ENCODE measurements around the gene P2RY8.

The P2RY8 gene

GRCh38 chrX:1518512-1518911, 18.5 kb downstream of the P2RY8 start:
- Histone ChIP-seq H3K9me3 (ENCODE audit: control extremely low read depth in 1 of 5, control insufficient read depth in 4 of 5, insufficient read depth in 2 of 5, low read depth in 1 of 5, low read length in 4 of 5) (peaks cover 0 to 2% (median 0%) of the 10 kb centered on the region in 5 experiments), H3K4me3 (ENCODE audit: control insufficient read depth in 1 of 7, extremely low read depth in 1 of 7, insufficient read depth in 4 of 7, low read depth in 2 of 7, low read length in 6 of 7) (no peak overlapping the region), H3K27ac (ENCODE audit: insufficient read depth in 1 of 2, low read depth in 1 of 2, low read length in 2 of 2, poor library complexity in 1 of 2, severe bottlenecking in 2 of 2) (peak overlapping the region in 1 of 2 experiments; percentile 59), H3K27me3 (replicated peaks in 2 of 5; ENCODE audit: control insufficient read depth in 4 of 5, insufficient read depth in 5 of 5, low read length in 4 of 5) (no peaks in the 10 kb centered on the region), H3K36me3 (ENCODE audit: control insufficient read depth in 4 of 4, insufficient read depth in 4 of 4, low read length in 3 of 4) (peaks cover 5 to 28% (median 9%) of the 10 kb centered on the region in 4 experiments), H3K4me1 (ENCODE audit: control extremely low read depth in 1 of 4, control insufficient read depth in 4 of 4, insufficient read depth in 4 of 4, low read length in 3 of 4) (peaks cover 18 to 51% (median 38%) of the 10 kb centered on the region in 4 experiments)
- ChIA-PET POLR2A (no interaction called here), CTCF (no interaction called here)
- WGBS (ENCODE audit: insufficient coverage) = 100% methylated on average over 1 of the region's 1 CpG
- no peak for DNase-seq

GRCh38 chrX:1516596-1517104, 20.3 kb downstream of the P2RY8 start:
- no peaks in the 10 kb centered on the region for H3K27me3 ChIP-seq (replicated peaks in 2 of 5; ENCODE audit: control insufficient read depth in 4 of 5, insufficient read depth in 5 of 5, low read length in 4 of 5)
- ChIA-PET CTCF (no interaction called here), POLR2A (no interaction called here)
- H3K4me3 ChIP-seq (ENCODE audit: control insufficient read depth in 1 of 7, extremely low read depth in 1 of 7, insufficient read depth in 4 of 7, low read depth in 2 of 7, low read length in 6 of 7) = no peak overlapping the region
- peaks cover 0 to 6% (median 0%) of the 10 kb centered on the region in 5 experiments for H3K9me3 ChIP-seq (ENCODE audit: control extremely low read depth in 1 of 5, control insufficient read depth in 4 of 5, insufficient read depth in 2 of 5, low read depth in 1 of 5, low read length in 4 of 5)
- DNase-seq = no peak
- peaks cover 11 to 29% (median 20%) of the 10 kb centered on the region in 4 experiments for H3K36me3 ChIP-seq (ENCODE audit: control insufficient read depth in 4 of 4, insufficient read depth in 4 of 4, low read length in 3 of 4)
- H3K27ac ChIP-seq (ENCODE audit: insufficient read depth in 1 of 2, low read depth in 1 of 2, low read length in 2 of 2, poor library complexity in 1 of 2, severe bottlenecking in 2 of 2) = peak overlapping the region in 1 of 2 experiments; percentile 70
- WGBS (ENCODE audit: insufficient coverage) = 95% methylated on average over 9 of the region's 9 CpGs
- peaks cover 13 to 37% (median 29%) of the 10 kb centered on the region in 4 experiments for H3K4me1 ChIP-seq (ENCODE audit: control extremely low read depth in 1 of 4, control insufficient read depth in 4 of 4, insufficient read depth in 4 of 4, low read length in 3 of 4)

- no peak for DNase-seq
- ChIA-PET CTCF (no interaction called here), POLR2A (no interaction called here)
- 98% methylated on average over 4 of the region's 5 CpGs for WGBS (ENCODE audit: insufficient coverage)
- Histone ChIP-seq H3K27me3 (replicated peaks in 2 of 5; ENCODE audit: control insufficient read depth in 4 of 5, insufficient read depth in 5 of 5, low read length in 4 of 5) (no peaks in the 10 kb centered on the region), H3K9me3 (ENCODE audit: control extremely low read depth in 1 of 5, control insufficient read depth in 4 of 5, insufficient read depth in 2 of 5, low read depth in 1 of 5, low read length in 4 of 5) (peaks cover 0 to 11% (median 0%) of the 10 kb centered on the region in 5 experiments), H3K27ac (ENCODE audit: insufficient read depth in 1 of 2, low read depth in 1 of 2, low read length in 2 of 2, poor library complexity in 1 of 2, severe bottlenecking in 2 of 2) (no peak overlapping the region), H3K4me1 (ENCODE audit: control extremely low read depth in 1 of 4, control insufficient read depth in 4 of 4, insufficient read depth in 4 of 4, low read length in 3 of 4) (peaks cover 0 to 15% (median 9%) of the 10 kb centered on the region in 4 experiments), H3K36me3 (ENCODE audit: control insufficient read depth in 4 of 4, insufficient read depth in 4 of 4, low read length in 3 of 4) (peaks cover 15 to 55% (median 35%) of the 10 kb centered on the region in 4 experiments), H3K4me3 (ENCODE audit: control insufficient read depth in 1 of 7, extremely low read depth in 1 of 7, insufficient read depth in 4 of 7, low read depth in 2 of 7, low read length in 6 of 7) (no peak overlapping the region)
Observed at GRCh38 chrX:1511829-1512228, 25.2 kb downstream of the P2RY8 start.

- Histone ChIP-seq H3K4me1 (ENCODE audit: control extremely low read depth in 1 of 4, control insufficient read depth in 4 of 4, insufficient read depth in 4 of 4, low read length in 3 of 4) (peaks cover 0 to 16% (median 9%) of the 10 kb centered on the region in 4 experiments), H3K4me3 (ENCODE audit: control insufficient read depth in 1 of 7, extremely low read depth in 1 of 7, insufficient read depth in 4 of 7, low read depth in 2 of 7, low read length in 6 of 7) (no peak overlapping the region), H3K9me3 (ENCODE audit: control extremely low read depth in 1 of 5, control insufficient read depth in 4 of 5, insufficient read depth in 2 of 5, low read depth in 1 of 5, low read length in 4 of 5) (peaks cover 0 to 11% (median 0%) of the 10 kb centered on the region in 5 experiments), H3K36me3 (ENCODE audit: control insufficient read depth in 4 of 4, insufficient read depth in 4 of 4, low read length in 3 of 4) (peaks cover 18 to 54% (median 37%) of the 10 kb centered on the region in 4 experiments), H3K27ac (ENCODE audit: insufficient read depth in 1 of 2, low read depth in 1 of 2, low read length in 2 of 2, poor library complexity in 1 of 2, severe bottlenecking in 2 of 2) (no peak overlapping the region), H3K27me3 (replicated peaks in 2 of 5; ENCODE audit: control insufficient read depth in 4 of 5, insufficient read depth in 5 of 5, low read length in 4 of 5) (no peaks in the 10 kb centered on the region)
- ChIA-PET POLR2A (no interaction called here), CTCF (no interaction called here)
- WGBS (ENCODE audit: insufficient coverage) = 88% methylated on average over 2 of the region's 5 CpGs
- DNase-seq = no peak
Observed at GRCh38 chrX:1511150-1511549, 25.8 kb downstream of the P2RY8 start.

GRCh38 chrX:1507511-1508463, 29.2 kb downstream of the P2RY8 start:
- 90% methylated on average over 25 of the region's 40 CpGs for WGBS (ENCODE audit: insufficient coverage)
- Histone ChIP-seq H3K4me1 (ENCODE audit: control extremely low read depth in 1 of 4, control insufficient read depth in 4 of 4, insufficient read depth in 4 of 4, low read length in 3 of 4) (peaks cover 5 to 35% (median 20%) of the 10 kb centered on the region in 4 experiments), H3K27me3 (replicated peaks in 2 of 5; ENCODE audit: control insufficient read depth in 4 of 5, insufficient read depth in 5 of 5, low read length in 4 of 5) (no peaks in the 10 kb centered on the region), H3K9me3 (ENCODE audit: control extremely low read depth in 1 of 5, control insufficient read depth in 4 of 5, insufficient read depth in 2 of 5, low read depth in 1 of 5, low read length in 4 of 5) (peaks cover 0 to 9% (median 0%) of the 10 kb centered on the region in 5 experiments), H3K36me3 (ENCODE audit: control insufficient read depth in 4 of 4, insufficient read depth in 4 of 4, low read length in 3 of 4) (peaks cover 10 to 47% (median 35%) of the 10 kb centered on the region in 4 experiments), H3K4me3 (ENCODE audit: control insufficient read depth in 1 of 7, extremely low read depth in 1 of 7, insufficient read depth in 4 of 7, low read depth in 2 of 7, low read length in 6 of 7) (no peak overlapping the region), H3K27ac (ENCODE audit: insufficient read depth in 1 of 2, low read depth in 1 of 2, low read length in 2 of 2, poor library complexity in 1 of 2, severe bottlenecking in 2 of 2) (no peak overlapping the region)
- DNase-seq = peak; percentile 58 to 83 (median 79)
- POLR2A ChIA-PET = no interaction called here
- CTCF ChIA-PET = no interaction called here

- ChIA-PET CTCF (no interaction called here), POLR2A (no interaction called here)
- 88% methylated on average over 15 of the region's 15 CpGs for WGBS (ENCODE audit: insufficient coverage)
- DNase-seq = no peak
- Histone ChIP-seq H3K36me3 (ENCODE audit: control insufficient read depth in 4 of 4, insufficient read depth in 4 of 4, low read length in 3 of 4) (peaks cover 10 to 54% (median 33%) of the 10 kb centered on the region in 4 experiments), H3K9me3 (ENCODE audit: control extremely low read depth in 1 of 5, control insufficient read depth in 4 of 5, insufficient read depth in 2 of 5, low read depth in 1 of 5, low read length in 4 of 5) (peaks cover 0 to 7% (median 0%) of the 10 kb centered on the region in 5 experiments), H3K27ac (ENCODE audit: insufficient read depth in 1 of 2, low read depth in 1 of 2, low read length in 2 of 2, poor library complexity in 1 of 2, severe bottlenecking in 2 of 2) (no peak overlapping the region), H3K27me3 (replicated peaks in 2 of 5; ENCODE audit: control insufficient read depth in 4 of 5, insufficient read depth in 5 of 5, low read length in 4 of 5) (no peaks in the 10 kb centered on the region), H3K4me3 (ENCODE audit: control insufficient read depth in 1 of 7, extremely low read depth in 1 of 7, insufficient read depth in 4 of 7, low read depth in 2 of 7, low read length in 6 of 7) (no peak overlapping the region), H3K4me1 (ENCODE audit: control extremely low read depth in 1 of 4, control insufficient read depth in 4 of 4, insufficient read depth in 4 of 4, low read length in 3 of 4) (peaks cover 5 to 44% (median 29%) of the 10 kb centered on the region in 4 experiments)
Observed at GRCh38 chrX:1506916-1507315, 30.1 kb downstream of the P2RY8 start.

- peaks cover 3 to 43% (median 24%) of the 10 kb centered on the region in 4 experiments for H3K36me3 ChIP-seq (ENCODE audit: control insufficient read depth in 4 of 4, insufficient read depth in 4 of 4, low read length in 3 of 4)
- peak overlapping the region in 1 of 7 experiments; percentile 20 for H3K4me3 ChIP-seq (ENCODE audit: control insufficient read depth in 1 of 7, extremely low read depth in 1 of 7, insufficient read depth in 4 of 7, low read depth in 2 of 7, low read length in 6 of 7)
- 98% methylated on average over 7 of the region's 8 CpGs for WGBS (ENCODE audit: insufficient coverage)
- CTCF ChIA-PET = no interaction called here
- DNase-seq = no peak
- H3K27me3 ChIP-seq (replicated peaks in 2 of 5; ENCODE audit: control insufficient read depth in 4 of 5, insufficient read depth in 5 of 5, low read length in 4 of 5) = no peaks in the 10 kb centered on the region
- H3K4me1 ChIP-seq (ENCODE audit: control extremely low read depth in 1 of 4, control insufficient read depth in 4 of 4, insufficient read depth in 4 of 4, low read length in 3 of 4) = peaks cover 5 to 40% (median 29%) of the 10 kb centered on the region in 4 experiments
- no peaks in the 10 kb centered on the region for H3K9me3 ChIP-seq (ENCODE audit: control extremely low read depth in 1 of 5, control insufficient read depth in 4 of 5, insufficient read depth in 2 of 5, low read depth in 1 of 5, low read length in 4 of 5)
- POLR2A ChIA-PET = no interaction called here
- H3K27ac ChIP-seq (ENCODE audit: insufficient read depth in 1 of 2, low read depth in 1 of 2, low read length in 2 of 2, poor library complexity in 1 of 2, severe bottlenecking in 2 of 2) = peak overlapping the region in 1 of 2 experiments; percentile 64
Observed at GRCh38 chrX:1502853-1503252, 34.1 kb downstream of the P2RY8 start.
